Smooth muscle cell of the brain vasculature (primary cell): Measurements from ENCODE around the gene ULBP3.
"Not testable (repeated sequence)": the region's sequence is repeated elsewhere in the genome, so short reads cannot be mapped to it uniquely, and the experiment has no call there.

ENCODE experiments used
- DNase-seq: peaks from one replicate; pipeline ENCODE4 v3.0.0-alpha.2; 2012; ENCODE audit warnings: low read depth, low spot score

ULBP3 gene

DNA sequence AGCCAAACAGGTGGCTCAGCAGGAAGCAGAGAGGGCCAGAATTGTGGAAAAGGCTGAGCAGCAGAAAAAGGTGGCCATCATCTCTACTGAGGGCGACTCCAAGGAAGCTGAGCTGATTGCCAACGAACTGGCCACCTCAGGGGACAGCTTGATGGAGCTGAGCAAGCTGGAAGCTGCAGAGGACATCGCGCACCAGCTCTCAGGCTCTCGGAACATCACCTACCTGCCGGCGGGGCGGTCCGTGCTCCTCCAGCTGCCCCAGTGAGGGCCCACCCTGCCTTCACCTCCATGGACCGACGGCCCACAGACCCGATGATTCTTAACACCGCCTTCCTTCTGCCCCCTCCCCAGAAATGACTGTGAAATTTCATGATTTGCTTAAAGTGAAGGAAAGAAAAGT, 25.8 kb downstream of the ULBP3 start:
- no peak for DNase-seq

DNA sequence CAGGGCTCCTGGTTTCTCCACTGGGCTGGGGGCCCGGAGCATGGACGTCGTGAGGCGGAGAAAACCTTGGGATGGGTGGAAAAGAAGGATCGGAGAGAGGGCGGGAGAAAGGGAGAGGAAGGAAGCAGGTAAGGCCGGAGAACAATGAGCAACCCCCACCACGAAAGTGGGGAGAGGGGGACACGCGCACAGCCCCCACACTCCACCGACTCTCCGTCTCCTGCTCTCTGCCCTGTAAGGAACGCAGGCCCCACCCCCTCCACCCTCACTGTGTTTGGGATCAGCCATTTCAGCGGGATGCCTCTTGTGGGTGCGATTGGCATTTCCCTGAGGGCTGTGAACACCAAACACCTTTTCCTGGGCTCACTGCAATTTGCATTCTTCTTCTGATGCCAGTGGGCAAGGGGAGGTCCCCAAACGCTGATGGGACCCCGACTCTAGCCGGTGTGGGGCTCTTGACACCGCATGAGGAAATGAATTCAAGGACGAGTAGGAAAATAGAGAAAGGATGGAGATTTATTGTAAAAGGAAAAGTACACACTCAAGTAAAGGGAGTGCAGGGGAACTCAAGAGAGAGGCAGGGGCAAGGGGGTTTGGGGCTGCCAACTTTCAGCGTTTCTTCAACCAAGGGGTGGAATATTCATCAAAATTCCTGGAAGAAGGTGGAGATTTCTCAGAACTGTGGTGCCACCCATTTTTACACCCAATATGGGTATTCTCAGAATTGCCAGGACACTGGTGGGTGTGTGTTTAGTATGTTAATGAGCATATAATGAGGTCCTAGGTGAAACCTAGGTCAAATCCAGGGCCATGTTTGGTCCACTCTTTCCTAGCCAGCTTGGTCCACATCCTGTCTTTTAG, 30.5 kb downstream of the ULBP3 start:
- DNase-seq, result no peak

DNA sequence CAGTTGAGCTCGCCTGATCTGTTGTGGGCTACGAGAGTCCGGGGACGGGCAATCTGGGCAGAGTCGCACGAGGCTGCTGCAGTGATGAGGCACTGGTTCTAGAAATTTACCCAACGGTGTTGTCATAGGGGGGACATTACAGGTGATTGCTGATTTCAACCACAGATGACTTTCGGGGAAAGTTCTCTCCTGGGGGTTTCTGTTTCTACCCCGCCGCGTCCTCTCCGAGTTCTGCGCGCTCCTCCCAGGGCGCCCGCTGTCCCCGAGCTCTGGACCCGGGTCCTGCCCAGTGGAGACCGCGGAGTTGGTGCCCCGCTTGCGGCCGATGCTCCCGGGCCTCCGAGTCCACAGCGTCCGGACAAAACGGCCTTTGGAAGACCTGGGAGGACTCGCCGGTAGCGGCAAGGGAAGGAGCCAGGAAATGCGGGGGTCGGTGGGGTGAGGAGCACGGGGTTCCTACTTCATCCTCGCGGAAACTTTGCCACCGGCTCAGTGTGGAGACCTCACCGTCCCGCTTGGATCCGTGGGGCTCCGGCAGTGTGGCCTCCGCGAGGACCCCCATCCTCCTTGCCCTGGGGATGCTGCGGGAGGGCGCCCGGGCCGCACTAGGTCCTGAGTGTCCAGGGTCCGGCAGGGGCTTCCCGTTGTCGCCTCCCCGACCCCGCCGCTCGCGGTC, 31.3 kb downstream of the ULBP3 start:
- no peak for DNase-seq

DNA sequence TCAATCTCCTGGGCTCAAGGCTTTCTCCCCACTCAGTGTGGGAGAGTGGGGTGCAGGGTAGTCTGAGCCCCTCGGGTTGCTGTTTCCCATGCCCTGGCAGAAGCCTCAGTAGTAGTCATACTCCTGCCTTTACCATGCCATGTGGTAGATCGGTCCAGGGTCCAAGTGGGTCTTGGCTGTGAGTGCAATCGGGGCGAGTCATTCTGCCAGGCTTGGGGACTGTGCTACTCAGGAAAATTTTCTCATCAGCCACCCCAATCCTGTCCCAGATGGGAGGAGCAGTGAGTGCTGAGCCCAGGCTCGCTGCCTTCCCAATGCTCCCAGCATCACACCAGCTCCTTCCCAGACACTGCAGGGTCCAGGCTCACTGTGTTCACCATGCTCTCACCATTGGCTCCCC, 32.8 kb downstream of the ULBP3 start:
- DNase-seq, result no peak

DNA sequence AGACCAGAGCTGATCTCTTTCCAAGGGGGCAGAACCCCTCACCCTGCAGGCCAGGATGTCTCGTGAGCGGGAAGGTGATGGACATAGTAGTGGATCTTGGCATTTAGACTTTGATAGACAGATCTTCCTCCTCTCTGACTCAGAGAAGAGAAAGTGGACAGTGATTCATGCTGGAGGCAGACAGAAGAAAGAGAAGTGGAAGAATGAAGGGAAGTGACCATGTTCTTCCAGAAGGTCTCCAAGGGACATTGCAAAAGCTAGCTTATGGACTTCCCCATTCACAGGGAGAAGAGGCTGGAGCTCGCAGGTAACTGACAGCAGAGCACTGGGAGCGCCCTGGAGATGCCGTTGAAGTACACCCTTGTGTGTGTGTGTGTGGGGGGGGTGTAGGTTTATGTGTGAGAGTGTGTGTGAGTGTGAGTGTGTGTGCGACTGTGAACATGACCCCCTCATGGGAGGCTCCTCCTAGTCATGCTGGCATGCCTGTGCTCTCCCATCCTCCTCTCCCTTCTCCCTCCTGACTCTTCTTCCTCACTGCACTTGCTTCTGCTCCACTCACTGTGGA, 35.6 kb downstream of the ULBP3 start:
- DNase-seq, result no peak

DNA sequence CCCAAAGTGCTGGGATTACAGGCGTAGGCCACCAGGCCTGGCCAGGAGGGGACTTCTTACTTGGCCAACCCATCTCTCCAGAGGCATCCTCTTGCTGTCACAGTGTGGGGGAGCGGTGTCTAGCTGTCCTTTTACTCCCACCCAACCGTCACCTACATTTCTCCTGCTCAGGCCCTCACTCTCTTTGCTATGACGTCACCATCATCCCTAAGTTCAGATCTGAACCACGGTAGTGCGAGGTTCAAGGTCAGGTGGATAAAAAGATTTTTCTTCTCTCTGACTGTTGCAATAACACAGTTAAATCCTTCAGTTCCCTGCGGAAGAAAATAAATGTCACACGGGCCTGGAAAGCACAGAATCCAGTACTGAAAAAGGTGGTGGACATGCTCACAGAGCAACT, 36.3 kb downstream of the ULBP3 start:
- DNase-seq, result no peak

DNA sequence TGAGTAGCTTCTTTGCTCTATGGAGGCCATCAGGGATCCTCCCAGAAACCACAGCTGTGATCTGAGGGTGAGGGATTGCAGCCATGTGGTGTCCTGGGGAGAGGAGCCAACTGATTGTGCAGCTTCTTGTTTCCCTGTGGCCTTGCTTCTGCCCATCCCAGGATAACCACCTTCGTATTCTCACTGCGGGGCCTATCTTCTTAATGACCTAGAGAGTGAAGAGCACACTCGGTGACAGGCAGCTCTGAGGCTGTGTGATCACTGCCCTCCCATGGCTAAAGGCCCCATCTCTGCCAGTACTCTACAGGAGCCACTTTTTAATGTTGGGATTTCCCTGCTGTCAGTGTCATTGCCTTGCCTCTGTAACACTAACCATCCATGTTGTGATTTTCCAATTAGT, 38.3 kb downstream of the ULBP3 start:
- no peak for DNase-seq

DNA sequence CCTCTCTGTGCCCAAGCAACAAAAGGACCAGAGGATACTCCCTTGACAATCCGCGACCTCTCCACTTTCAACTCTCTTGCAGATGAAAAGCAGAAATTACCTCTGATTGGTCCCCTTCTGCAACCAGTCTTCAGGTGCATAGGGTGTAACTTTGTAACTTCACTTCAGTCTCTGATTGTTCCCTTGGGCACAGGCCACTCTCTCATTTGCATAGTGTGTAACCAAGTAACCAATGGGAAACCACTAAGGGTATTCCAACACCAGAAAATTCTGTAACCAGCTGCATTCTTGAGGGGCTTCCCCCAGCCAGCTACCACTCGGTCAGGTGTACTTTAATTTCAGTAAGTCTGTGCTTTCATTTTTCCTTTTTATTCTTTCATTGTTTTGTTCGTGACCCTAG, 39.2 kb downstream of the ULBP3 start:
- no peak for DNase-seq

DNA sequence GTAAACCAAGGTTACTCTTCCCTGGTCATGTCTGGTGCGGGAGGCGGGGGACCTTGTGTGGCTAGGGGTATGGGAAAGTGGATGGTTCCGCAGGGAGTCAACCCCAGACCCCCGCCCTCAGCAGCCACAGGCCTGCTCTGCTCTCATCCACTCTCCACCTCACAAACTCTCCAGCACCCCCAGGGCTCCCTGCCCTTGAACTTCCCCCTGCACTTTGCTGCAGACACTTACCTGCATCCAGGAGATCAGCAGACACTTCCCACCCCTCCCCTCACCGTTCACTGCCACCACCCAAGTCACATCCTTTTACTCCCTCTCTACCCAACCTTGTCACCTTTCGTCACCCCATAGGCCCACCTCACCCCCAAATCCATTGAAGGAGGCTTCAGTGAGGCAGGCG, 39.6 kb downstream of the ULBP3 start:
- no peak for DNase-seq

DNA sequence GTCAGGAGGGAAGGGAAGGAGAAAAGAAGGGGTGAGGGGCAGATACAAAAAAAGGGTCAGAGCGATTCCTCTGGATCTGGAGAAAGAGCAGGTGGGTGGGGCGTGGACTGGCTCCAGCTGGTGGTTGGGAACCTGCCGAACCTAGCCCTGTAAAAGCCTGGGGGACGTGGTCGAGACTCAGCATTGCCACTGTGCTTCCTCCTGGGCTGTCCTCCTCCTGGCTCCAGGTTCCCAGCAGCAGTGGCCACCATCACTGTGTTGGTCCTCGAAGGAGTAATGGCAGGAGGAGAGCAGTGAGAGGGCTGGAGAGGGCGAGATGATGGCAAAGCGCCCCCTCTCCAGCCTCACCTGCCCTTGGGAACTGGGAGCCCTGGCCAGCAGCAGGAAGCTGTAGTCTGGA, 40.1 kb downstream of the ULBP3 start:
- no peak for DNase-seq

DNA sequence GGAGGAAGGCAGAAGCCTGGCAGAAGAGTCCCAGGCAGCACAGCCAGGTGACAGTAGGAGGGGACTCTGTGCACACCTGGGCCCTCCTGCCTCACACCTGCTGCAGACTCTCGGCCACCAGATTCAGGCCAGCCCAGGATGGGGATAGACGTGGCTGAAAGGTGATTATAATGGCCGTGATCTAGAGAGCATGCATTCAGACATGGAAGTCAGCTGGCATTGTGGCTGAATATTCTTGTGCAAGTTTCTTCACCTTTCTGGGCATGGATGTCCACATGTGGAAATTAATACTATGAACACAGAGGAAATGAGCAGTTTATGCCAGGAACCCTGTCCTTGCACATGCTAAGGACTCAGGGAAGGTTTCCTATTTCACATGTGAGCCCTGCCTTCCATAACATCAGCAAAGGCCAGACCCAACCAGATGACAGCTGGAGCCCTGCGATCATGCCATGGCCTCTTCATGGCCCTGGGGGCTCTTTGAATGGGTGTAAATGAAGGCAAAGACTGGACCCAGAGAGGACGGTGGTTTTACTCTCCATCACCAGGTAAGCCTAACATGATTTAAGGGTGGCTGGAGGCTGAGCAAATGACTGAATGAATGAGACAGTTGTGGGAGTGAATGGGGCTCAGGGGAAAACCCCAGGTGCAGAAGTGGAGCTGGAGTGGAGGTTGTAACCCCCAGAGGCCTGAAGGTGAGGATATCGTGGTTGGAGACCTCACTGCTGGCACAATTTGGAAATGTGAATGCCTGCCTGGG, 40.9 kb downstream of the ULBP3 start:
- DNase-seq, result no peak

DNA sequence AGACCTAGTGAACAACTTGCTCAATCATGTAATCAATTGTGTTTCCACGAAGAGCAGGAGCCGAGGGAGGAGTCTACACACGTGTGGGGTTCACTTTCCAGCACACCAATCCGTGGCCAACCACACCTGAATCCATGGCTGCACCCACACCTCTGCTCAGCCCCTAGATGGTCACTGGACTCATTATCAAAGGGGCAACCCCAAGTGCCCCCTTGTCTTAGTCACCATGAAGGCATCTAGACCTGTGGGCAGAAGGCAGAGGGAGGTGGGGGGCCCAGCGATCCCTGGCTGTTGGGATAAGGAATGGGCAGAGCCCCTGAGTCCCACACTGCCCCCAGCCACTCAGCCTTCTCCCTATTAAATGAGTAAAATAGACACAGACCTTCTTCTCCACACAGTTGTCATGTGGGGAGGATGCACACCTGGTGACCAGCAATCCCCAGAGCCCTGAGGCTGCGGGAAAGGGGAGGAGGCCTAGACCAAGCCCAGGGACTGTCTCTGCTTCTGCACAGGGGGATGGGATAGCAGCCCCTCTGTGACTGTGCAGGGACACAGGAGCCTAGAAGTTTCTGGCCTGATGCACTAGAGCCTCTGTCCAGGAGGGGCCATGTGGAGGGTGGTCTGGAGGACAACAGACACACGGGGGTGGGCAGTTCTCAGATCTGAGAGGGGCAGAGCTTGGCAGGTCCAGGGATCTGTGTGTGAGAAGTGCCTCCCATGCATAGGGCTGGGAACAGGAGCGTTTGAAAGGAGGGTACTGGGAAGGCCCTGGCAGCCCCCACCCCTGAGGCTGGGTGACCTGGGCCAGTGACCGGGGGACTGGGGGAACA, 41.7 kb downstream of the ULBP3 start:
- DNase-seq, result no peak

DNA sequence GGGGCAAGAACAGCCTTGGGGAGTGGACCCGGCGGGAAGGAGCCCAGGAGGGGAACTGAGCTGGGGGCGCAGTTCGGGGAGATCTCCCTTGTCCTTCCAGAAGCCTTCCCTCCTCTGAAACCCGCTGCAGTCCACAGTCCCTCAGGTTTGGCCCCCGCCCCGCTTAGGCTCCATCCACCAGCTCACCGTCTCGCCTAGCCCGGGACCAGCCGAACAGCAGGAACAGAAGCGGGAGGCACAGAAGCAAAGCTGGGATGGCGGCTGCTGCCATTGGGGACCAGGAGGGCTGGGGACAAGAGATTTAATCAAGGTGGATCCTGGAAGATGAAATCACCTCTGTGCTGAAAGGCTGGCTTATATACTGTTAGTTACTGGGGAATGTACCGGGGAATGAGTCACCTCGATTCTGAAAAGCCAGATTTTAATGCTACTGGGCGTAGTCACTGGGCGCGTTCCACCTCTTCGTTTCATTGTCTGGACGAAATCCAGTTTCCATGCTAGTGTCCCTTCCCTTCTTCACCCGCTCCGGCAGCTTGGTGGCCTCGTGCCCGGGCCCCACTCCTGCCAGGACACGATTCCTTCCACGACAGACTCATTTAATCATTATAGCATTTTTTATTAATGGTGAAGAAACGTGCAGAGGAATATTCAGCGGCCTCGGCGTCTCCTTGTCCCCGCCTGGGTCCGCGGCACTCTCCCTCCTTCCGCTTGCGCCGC, 43.6 kb downstream of the ULBP3 start, which contains the start of gene RAET1L:
Gene RAET1L, minus strand, starts transcription at position 332 of the 717 bp plus-strand sequence. Its CDS starts 61 bp downstream, at position 271.
- DNase-seq, result no peak

DNA sequence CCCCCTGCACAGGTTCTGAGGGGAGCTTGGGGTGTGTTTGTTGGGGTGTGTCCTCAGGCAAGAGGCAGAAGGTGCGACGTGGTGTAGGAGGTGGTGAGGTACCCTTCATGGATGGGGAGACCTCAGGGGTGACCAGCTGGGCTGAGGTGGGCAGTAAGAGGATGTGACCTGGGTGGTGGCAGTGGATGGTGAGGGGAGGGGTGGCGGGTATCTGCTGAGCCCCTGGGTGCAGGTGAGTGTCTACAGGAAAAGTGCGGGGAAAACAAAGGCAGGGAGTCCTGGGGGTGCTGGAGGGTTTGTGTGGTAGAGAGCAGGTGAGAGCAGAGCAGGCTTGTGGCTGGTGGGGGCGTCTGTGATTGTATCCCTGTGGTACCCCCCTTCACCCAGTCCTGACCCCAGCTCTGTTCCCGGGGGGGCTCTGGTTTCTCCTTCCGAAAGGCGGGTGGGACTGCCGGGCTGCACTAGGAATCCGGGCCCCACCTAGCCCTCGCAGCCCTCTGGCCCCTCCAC, 44.2 kb downstream of the ULBP3 start:
- no peak for DNase-seq

DNA sequence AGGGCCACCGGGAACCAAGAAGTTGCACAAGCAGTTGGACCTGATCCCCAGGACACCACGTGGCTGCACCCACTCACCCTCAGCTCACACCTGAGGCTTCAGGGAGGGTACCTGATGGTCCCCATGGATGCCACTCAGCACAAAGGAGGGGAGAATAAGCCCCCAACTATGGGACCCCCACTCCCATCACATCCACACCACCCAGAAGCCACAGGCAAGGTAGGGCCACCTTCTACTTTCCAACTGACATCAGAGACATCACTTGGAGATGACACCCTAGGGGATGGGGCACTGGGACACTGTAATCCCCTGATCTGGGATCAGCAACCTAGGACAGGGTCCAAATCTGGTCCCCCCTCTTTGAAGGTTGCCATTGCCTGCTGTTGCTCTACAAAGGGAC, 44.9 kb downstream of the ULBP3 start:
- DNase-seq, result not testable (repeated sequence)

DNA sequence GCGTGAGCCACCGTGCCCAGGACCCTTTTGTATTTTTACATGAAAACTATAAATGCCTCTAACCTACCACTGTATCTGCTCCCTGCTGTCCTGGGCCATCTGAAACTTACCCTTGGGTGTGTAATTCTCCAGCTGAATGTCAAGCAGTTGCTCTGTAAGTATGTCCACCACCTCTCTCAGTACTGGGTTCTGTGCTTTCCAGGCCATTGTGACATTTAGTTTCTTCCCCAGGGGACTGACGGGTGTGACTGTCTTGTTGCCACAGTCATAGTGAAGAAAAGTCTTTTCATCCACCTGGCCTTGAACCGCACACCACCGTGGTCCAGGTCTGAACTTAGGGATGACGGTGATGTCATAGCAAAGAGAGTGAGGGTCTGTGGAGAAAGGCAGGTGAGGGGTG, 47.1 kb downstream of the ULBP3 start:
- not testable (repeated sequence) for DNase-seq

DNA sequence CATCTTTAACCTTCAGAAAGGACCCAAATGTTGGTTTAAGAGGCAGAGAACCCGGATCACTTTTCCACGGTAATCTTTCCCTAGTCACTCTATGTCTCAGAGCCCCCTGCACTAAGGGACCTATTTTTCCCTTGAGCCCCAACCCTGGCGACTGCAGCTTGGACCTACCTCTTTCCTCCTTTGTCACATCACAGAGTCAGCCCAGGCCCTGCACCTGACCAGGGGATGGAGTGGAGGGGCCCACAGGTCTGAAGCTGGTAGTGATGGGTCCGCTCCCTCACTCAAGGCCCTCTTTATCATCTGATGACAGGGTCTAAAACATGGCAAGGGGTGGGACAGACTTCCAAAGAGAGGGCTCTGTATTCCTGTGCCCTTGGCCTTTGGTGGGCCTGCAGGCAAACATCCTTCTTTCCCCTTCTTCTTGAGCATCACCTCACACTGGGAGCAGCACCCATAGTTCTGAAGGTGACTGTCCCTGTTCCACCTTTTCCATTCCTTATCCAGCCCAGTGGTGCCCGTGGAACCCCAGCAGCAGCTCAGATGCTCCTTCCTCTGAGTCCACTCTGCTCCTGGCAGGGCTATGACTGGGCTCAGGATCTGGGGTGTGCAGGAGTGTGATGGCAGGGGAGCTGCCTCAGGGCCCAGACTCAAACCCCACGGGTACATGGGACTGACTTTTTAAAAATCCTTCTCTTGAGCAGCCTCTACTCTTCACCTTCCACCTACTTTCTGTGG, 49.9 kb downstream of the ULBP3 start:
- DNase-seq, result no peak

DNA sequence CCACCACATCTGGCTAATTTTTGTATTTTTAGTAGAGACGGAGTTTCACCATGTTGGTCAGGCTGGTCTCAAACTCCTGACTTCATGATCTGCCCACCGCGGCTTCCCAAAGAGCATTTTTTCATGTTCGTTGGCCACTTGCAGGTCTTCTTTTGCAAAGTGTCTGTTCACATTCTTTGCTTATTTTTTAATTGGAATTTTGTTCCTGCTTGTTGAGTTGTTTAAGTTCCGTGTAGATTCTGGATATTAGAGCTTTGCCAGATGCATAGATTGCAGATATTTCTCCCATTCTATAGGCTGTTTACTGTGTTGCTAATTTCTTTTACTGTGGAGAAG, 51.8 kb downstream of the ULBP3 start:
- DNase-seq, result not testable (repeated sequence)

DNA sequence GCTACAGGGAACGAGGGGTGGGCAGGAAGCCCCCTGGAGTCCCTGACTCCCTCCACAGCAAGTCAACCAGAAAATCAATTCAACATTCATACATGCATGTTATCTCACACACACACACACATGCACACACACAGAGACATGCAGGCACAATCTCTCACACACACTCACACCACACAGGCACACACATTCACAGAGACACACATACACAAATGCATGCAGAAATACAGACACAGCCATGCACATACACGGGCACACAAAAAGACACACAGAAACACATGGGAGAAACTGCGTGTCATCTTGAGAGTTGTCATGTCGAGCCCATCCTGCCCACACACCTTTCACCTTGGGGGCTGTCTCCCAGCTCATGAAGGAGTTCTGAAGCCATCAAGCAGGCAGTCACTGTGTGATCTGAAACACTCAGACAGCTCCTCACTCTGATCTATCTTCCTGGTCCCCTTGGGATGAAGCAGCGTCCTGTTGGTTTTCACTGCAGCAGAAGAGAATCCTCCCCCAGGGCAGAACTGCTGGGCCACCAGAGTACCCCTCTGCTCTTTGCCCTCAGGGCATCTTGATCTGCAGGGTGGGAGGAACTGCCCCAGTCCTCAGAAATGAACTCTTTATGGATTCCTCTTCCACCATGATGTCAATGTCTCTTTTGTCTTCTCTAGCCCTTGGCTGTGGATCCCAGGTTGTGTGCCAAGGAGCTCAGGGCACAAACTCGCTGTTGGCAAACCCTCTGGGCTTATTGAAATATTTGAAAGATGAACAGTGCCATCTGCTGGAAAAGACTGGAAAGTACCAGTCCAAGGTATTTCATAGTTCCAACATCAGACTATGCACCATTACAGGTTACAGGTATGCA, 52.4 kb downstream of the ULBP3 start:
- peak; percentile 21 for DNase-seq
